ENCODE results near the gene TSKS. TPM values are rescaled to one million over a fixed set of nuclear protein-coding genes. Genes with fewer than 3 reads are reported as not detected.

TSKS gene
- total and polyA plus RNA-seq, 2 of the 13 experiments (the other 11 are each of a cell fraction or from before 2014, with no cell fraction given) = 0.03 TPM; not detected in 1

GRCh38 chr19:49799271-49799797 lies 36.2 kb upstream of the TSKS start:
- WGBS (ENCODE audit: low lambda C conversion rate) = 98% methylated on average over 22 of the region's 28 CpGs
- H3K79me2 ChIP-seq (ENCODE audit: insufficient read depth, low read length) = no peaks in the 10 kb centered on the region
- ChIA-PET POLR2A (no interaction called here), CTCF (ENCODE audit: low intra/inter-chr PET ratio, low total read pairs) (no interaction called here)
- no peak for TF ChIP-seq ELF1 (CRISPR knock-in tag; IDR thresholded peaks at IDR 0.05)
- H3K9ac ChIP-seq (ENCODE audit: insufficient read depth, low read depth, low read length) = no peak overlapping the region
- H3K4me2 ChIP-seq (ENCODE audit: low read depth, low read length) = no peak overlapping the region
- H3K9me3 ChIP-seq (ENCODE audit: low read length) = no peaks in the 10 kb centered on the region
- intact Hi-C loops (cut with micrococcal nuclease; ENCODE audit: unreplicated experiment) = no loop called here
- peaks cover 17 to 61% of the 10 kb centered on the region in 2 experiments; a peak in 4 of 5 replicates for H3K36me3 ChIP-seq (replicated peaks in 1 of 2; ENCODE audit: control insufficient read depth in 1 of 2, insufficient read depth in 2 of 2, low read length in 2 of 2)
- no peak overlapping the region for H2AFZ ChIP-seq (ENCODE audit: low read length)
- in situ Hi-C loops (cut with HindIII; ENCODE audit: extremely low pct_ligation_motif_present, low pct_unique_long_range_greater_than_20kb) = no loop called here
- FAIRE-seq (no peak), DNase-seq (ENCODE audit: low spot score) (no peak), ATAC-seq (no peak)
- H3K4me3 ChIP-seq (replicated peaks in 1 of 3; ENCODE audit: insufficient read depth in 1 of 3, low read depth in 2 of 3, low read length in 3 of 3) = no peak overlapping the region
- no peaks in the 10 kb centered on the region for H3K4me1 ChIP-seq (ENCODE audit: insufficient read depth, low read length)
- no peaks in the 10 kb centered on the region for H4K20me1 ChIP-seq (ENCODE audit: insufficient read depth, low read length)
- H3K27me3 ChIP-seq (ENCODE audit: control insufficient read depth in 1 of 2, insufficient read depth in 2 of 2, low read length in 2 of 2) = no peaks in the 10 kb centered on the region
- H3K27ac ChIP-seq (ENCODE audit: extremely low read length, insufficient read depth, low read length) = no peak overlapping the region
- no TSS peak for BruUV-seq (replicated peaks)

DNA sequence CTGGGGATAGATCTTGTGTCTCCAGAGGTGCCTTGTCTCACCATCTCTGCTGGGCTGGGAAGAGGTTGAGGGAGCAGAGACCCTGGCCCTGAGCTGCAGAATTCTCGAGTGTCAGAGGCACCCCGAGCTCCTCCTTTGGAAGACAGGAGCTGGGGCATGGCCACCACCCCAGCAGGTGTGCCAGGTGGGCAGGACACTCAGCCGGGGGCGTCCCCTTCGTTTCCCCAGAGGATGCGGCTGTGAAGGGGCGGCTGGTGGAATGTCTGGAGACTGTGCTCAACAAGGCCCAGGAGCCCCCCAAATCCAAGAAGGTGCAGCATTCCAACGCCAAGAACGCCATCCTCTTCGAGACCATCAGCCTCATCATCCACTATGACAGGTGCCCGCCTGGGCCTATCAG lies 35.5 kb upstream of the TSKS start:
- H2AFZ ChIP-seq (ENCODE audit: low read length) = no peak overlapping the region
- in situ Hi-C loops (cut with HindIII; ENCODE audit: extremely low pct_ligation_motif_present, low pct_unique_long_range_greater_than_20kb) (no loop called here), intact Hi-C loops (cut with micrococcal nuclease; ENCODE audit: unreplicated experiment) (no loop called here)
- H3K4me1 ChIP-seq (ENCODE audit: insufficient read depth, low read length) = no peaks in the 10 kb centered on the region
- no peak overlapping the region for H3K27ac ChIP-seq (ENCODE audit: extremely low read length, insufficient read depth, low read length)
- H3K4me3 ChIP-seq (replicated peaks in 1 of 3; ENCODE audit: insufficient read depth in 1 of 3, low read depth in 2 of 3, low read length in 3 of 3) = no peak overlapping the region
- H3K9me3 ChIP-seq (ENCODE audit: low read length) = no peaks in the 10 kb centered on the region
- WGBS (ENCODE audit: low lambda C conversion rate) = 80% methylated on average over 2 of the region's 11 CpGs
- H4K20me1 ChIP-seq (ENCODE audit: insufficient read depth, low read length) = no peaks in the 10 kb centered on the region
- CTCF ChIA-PET (ENCODE audit: low intra/inter-chr PET ratio, low total read pairs) = no interaction called here
- BruUV-seq (replicated peaks) = no TSS peak
- H3K36me3 ChIP-seq (replicated peaks in 1 of 2; ENCODE audit: control insufficient read depth in 1 of 2, insufficient read depth in 2 of 2, low read length in 2 of 2) = peaks cover 16 to 57% of the 10 kb centered on the region in 2 experiments; a peak in 4 of 5 replicates
- POLR2A ChIA-PET = no interaction called here
- no peak for TF ChIP-seq PRPF4 (IDR thresholded peaks at IDR 0.05; ENCODE audit: low read depth, low read length, poor library complexity, severe bottlenecking)
- no peak for TF ChIP-seq ZNF354B (CRISPR knock-in tag; IDR thresholded peaks at IDR 0.05)
- TF ChIP-seq ZNF841 (CRISPR knock-in tag; IDR thresholded peaks at IDR 0.05; ENCODE audit: borderline replicate concordance) = no peak
- TF ChIP-seq GABPA (IDR thresholded peaks at IDR 0.05; ENCODE audit: low read depth, low read length) = no peak
- no peak for TF ChIP-seq GABPA (CRISPR knock-in tag; IDR thresholded peaks at IDR 0.05; ENCODE audit: low read depth)
- TF ChIP-seq, protein P1, sequence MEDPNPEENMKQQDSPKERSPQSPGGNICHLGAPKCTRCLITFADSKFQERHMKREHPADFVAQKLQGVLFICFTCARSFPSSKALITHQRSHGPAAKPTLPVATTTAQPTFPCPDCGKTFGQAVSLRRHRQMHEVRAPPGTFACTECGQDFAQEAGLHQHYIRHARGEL (CRISPR knock-in tag; IDR thresholded peaks at IDR 0.05) = no peak
- no peak for TF ChIP-seq ZFP91 (CRISPR knock-in tag; IDR thresholded peaks at IDR 0.05; ENCODE audit: borderline replicate concordance)
- no peak for TF ChIP-seq MLLT10 (CRISPR knock-in tag; IDR thresholded peaks at IDR 0.05)
- TF ChIP-seq GLMP (CRISPR knock-in tag; IDR thresholded peaks at IDR 0.05; ENCODE audit: borderline replicate concordance) = no peak
- TF ChIP-seq JUNB (CRISPR knock-in tag; IDR thresholded peaks at IDR 0.05; ENCODE audit: borderline replicate concordance) = no peak
- H3K9ac ChIP-seq (ENCODE audit: insufficient read depth, low read depth, low read length) = no peak overlapping the region
- no peaks in the 10 kb centered on the region for H3K27me3 ChIP-seq (ENCODE audit: control insufficient read depth in 1 of 2, insufficient read depth in 2 of 2, low read length in 2 of 2)
- no peak for FAIRE-seq
- H3K79me2 ChIP-seq (ENCODE audit: insufficient read depth, low read length) = no peaks in the 10 kb centered on the region
- no peak overlapping the region for H3K4me2 ChIP-seq (ENCODE audit: low read depth, low read length)
- no peak for ATAC-seq
- DNase-seq (ENCODE audit: low spot score) = no peak
